ENCODE data around the gene COPS3.
"Not testable (repeated sequence)": the region's sequence is repeated elsewhere in the genome, so short reads cannot be mapped to it uniquely, and the experiment has no call there.

Gene COPS3

DNA sequence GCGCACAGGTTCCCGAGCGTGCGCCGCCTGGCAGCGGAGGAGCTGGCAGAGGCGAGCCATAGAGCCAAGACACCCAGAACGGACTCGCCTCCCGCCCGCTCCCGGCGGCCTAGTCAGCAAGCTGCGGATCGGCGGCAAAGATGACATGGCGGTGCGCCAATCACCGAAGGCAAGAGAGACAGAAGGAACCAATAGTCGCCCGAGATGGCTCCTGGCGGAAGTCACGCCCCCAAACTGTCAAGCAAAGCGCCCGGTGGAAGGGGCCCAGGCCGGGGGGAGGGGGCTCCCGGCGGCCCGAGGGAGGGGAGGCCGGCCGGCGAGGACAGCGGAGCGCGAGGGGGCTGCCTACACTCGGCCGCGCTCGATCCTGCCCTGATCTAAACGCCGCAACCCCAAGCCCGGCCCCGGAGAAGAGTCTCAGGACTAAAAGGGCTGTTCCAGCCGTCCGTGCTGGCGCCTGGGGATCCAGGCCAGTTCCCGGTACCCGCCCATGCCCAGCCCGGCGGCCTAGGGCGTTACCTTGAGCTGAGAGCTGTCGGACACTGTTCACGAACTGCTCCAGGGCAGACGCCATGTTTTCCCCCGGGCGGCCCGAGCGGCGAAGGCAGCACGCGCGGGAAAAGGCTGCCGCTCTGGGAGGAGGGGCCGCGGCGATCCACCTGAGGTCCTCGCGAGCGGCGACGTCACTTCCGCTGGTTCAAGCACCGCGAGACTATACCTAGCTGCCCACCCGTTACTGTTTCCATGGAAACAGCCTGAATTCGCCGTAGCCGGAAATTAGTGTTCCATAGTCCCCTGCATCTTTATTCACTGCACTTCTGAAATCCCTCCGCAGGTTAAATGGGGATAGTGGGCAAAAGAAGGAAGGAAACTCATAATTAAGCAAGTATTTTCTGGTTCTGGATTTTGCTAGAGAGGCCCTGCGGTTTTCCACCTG, at the start of gene COPS3:
TSS of gene COPS3 (minus strand) at position 634 of the 937 bp plus-strand sequence. CDS start at position 574, 60 bp downstream.
- peak; percentile 94 for DNase-seq

DNA sequence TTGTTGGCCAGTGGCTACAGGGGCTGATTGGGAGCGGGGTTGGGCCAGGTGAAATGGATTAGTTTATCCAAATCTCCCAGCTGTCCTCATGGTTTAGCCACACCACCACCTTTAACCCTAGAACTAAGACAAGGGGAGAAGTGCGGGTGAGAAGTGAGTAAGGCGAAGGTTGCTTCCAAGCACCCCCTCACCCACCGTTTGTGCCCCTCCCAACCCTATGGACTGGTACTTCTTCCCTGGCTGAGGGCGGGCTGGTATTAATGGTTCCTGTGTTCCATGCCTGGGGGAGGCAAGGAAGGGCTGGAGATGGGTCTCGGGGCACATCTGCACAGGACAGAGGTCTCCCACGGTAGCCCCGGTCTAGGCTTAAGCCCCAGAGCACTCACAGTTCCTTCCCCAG, 47.2 kb upstream of the COPS3 start:
- DNase-seq = no peak

DNA sequence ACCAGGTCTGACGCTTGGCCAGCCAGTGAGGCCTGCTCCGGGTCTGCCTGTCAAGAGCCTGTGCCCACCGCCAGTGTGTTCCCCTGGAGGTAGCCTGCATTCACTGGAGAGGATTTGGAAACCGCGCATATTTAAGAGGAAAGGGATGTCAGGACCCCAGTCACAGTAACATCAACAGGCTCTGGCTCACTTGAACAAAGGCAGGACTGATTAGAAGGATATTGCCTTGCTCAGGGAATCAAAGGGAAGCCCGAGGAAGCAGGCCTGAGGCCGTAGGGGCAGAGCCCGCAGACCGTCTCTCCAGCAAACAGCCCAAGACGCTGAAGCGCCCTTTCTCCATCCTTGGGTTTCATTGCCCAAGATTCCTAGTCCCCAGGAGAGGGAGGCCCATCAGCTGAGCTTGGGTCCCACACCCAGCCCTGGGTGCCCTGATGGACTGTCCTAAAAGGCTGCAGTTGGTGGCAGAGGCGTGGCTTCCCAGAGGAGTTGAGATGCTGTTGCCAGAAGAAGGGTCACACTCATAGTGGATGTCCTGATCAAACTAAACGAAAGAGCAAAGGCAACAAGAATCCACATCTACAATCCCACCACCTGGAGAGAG, 45.3 kb upstream of the COPS3 start:
- DNase-seq = no peak

DNA sequence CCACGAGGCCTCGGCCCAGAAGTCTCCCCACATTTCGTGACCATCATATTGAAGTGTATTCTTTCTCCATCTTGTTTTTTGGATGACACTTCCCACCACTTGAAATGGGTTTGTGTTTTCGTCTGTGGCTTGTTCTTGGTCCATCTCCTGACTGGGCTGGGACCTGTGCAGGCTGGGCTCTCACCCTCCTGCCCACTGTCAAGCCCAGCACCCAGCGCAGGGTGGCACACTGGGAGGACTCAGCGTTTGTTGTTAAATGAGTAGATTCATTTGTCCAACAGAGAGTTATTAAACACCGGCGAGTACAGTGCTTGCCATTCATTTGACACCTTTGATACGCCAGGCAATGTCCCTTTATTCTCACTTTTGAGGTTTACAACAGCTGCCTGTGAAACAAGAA, 44.8 kb upstream of the COPS3 start:
- DNase-seq = no peak

DNA sequence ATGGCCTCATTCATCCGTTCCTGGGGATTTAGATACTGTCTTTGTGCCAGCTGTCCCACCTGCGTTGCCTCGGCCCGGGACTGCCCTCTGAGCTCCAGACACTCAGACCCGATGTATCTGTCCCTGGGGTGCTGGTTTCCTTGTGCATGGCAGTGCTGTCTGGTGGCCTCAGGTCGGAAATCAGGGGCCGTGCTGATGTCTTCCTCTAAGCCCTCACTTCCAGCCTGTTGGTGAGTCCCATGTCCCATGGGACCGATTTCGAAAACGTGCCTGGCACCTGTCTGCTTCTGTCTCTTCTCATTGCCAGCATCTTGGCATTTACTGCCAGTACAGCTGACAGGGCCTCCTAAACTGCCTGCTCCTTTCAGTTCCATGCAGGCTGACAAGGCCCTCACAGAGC, 44.2 kb upstream of the COPS3 start:
- no peak for DNase-seq

DNA sequence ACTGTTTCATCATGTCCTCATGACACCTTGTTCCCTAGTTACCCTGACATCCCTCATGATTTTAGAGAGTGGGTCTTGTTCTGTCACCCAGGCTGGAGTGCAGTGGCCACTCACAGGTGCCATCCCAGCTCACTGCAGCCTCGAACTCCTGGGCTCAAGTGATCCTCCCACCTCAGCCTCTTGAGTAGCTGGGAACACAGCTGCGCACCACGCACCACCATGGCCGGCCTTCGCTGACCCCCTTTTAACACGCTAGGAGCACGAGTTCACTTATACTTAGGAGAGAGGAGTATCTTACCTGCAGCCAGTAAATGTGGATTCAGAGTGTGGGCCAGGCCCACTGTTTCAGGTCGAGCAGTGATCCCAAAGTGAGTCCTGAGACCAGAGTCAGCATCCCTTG, 43.6 kb upstream of the COPS3 start:
- DNase-seq = no peak

DNA sequence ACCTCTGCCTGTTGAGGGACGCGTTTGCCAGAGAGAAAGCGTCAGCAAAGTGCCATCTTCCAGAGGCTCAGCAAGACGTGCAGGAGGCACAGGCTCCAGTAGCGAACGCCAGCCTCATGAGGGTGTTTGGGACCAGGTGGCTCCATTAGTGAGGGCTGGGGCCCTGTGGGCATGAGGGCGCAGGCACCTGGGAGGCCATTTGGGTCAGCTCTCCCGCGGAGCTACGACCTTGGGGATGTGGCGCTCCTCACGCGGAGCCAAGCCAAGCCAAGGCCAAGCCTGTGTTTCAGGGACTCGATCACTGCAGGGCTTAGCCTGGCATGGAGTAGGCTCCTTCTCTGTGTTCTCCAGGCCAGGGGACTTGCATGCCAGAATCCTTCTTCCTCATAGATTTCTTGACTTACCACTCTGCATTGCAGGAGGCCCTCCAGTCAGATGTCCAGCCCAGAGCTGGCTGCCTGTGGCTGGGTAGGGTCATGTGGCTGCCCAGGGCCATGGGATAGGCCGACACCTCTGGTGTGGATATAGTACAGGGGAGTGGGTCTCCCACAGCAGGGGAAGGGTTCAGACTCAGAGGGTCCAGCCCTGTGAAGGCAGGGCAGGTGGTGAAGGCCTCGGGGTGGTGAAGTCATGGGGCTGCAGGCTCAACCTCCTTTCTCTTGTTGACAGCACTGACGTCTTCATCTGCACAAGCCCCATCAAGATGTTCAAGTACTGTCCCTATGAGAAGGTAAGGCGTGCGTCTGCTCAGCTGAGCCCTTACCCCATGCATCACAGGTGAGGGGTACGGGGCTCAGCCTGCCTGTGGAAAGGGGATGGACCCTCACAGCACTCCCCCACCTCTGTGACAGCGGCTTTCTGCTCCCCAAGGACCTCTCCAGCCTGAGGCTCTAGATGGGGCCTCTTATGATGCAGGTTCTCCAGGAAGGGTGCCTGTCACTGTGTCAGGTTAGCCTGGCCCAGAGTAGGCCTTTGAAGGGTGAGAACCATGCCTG, 41.8 kb upstream of the COPS3 start:
- no peak for DNase-seq

DNA sequence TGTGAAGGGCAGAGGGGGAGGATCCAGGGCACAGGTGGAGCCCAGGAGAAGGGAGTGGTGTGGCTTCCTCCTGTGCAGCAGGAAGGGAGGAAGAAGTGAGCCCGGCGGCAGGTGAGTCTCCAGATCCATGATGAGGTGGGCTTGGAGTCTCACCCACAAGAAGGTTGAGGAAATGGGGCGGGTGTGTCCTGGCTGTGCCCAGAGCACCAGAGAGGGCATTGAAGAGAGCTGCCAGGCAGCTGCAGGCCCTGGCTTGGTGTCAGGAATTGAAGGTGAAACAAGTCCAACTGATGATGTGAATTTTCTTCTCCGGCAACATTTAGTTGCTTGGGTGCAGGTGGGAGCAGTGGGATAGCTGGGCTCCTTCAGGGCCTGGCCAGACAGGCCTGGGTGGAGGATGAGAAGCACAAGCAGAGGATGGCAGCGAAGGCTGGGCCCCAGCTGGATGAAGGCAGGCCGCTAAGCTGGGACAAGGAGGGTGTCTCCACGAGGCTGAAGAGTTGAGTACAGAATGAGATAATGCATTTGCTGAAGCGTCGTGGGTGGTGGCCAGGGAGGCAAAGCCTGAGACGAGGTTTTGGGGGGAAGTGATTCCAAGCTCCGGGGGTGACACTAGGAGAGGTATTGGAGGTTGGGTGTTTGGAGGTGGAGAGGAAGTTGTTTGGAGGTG, 40.4 kb upstream of the COPS3 start:
- DNase-seq = no peak

DNA sequence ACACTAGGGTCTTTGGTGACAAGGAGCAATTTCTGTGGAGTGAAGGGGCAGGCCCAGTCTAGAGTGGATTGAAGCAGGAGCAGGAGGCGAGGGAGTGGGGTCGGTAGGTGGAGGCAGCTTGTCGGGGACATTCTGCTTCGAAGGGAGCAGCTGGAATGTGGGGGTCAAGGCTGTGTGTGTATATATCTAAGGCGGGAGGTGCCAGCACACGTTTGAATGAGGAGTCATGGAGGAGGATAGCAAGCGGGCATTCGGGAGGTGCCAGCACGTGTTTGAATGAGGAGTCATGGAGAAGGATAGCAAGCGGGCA, 39.8 kb upstream of the COPS3 start:
- DNase-seq = no peak

DNA sequence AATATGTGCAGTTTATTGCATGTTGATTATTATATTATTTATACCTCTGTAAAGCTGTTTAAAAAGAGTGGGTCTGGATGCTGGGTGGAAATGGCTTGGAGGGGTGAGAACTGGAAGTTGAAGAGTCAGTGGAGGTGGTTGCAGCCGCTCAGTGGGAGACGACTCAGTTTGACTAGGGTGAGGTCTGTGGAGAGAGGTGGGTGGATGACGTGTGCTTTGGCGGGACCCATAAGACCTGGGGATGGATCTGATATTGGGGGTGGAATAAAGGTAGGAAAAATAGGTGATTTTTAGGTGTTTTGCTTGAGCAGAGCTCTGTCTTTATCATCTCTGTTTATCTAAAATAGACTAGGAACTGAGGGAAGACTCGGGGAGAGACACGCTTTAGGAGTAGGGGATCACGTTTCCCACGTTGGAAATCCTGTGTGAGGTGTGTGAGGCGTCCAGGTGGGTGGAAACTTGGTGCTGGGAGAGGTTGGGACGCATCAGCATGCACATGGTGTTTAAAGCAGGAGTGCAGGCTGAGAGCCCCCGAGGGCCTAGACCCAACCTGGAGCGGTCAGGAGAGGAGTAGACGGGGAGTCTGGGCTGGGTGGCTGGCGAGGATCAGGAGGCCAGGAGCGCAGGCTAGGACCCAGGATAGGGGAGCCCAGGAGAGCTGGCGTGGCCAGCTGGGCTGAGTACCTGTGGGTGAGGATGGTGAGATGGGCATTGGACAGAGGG, 39.3 kb upstream of the COPS3 start:
- DNase-seq = no peak

DNA sequence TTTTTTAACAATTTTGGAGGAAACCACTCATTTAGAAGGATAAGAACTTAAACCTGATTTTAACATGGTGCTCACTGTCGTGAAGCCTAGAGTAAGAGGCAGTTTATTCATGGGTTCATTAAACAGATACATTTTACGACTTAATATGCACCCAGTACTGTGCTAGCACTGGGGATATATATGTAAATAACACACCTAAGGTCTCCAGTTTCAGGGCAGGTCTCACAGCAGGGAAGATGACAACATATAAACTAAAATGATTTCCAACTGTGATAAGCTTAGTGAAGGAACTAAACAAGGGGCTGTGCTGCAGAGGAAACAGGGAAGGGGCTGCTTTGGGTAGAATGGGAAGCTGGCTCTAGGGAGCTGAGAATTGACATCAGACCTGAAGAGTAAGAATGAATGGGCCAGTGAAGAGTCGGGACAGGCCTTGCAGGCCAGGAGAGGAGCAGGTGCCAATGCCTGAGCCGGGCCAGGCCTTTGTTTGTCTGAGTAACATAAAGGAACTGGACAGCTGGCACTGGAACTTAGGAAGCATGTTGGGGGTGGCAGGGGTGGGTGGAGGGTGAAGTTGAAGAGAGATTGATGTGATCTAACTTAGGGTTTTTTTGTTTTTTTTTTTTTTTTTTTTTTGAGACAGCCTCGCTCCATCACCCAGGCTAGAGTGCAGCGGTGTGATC, 34.2 kb upstream of the COPS3 start:
- no peak for DNase-seq

DNA sequence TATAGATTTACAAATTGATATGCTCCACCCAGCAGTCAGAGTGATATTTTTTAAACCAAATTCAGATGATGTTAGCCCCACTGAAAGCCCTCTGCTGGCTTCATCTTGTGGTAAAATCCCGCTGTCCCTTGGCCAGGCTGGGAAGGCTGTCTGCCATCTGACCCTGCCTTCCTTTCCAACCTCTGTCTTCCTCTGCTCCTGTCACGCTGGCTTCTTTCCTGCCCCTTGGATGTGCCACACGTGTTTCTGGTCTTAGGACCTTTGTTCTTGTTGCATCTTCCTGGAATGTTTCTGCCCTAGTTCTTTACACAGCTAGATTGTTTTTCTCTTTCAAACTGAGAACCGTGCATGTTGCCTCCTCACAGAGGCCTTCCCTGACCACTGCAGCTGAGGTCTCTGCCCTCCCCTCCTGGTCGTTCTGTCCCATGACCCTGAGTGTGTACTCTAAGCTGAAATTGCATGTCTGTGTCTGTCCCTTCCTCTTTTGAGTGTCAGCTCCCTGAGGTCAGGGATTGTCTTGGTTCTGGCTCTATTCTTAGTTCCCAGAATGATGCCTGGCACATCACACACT, 33.5 kb upstream of the COPS3 start:
- DNase-seq = no peak

DNA sequence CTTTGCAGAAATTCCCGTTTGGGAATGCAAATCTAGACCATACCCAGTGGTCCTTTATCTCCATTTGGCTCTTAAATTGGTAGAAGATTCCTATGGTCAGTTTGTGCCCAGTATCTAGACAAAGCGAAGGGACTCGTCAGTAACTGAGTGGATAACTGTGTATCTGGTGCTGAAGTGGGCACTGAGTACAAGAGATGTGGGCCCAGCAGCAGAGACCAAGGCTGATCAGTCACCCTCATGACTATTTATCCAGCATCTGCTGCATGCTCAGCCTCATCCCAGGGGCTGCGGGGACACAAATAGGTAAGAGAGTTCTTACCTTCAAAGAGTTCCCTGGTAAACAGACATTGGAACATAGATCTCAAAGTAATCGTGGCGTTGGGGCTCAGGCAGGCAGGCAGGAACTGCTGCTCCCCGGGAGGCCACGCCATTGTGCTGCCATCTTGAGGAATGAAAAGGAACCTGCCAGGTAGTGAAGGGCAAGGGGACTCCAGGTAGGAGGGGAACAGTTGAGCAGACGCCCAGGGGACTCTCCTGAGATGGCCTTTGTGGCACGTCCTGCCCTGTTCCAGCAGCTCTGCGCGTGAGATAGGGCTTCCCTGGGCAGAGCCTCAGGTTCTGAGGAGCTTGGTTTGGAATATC, 32.4 kb upstream of the COPS3 start:
- no peak for DNase-seq

DNA sequence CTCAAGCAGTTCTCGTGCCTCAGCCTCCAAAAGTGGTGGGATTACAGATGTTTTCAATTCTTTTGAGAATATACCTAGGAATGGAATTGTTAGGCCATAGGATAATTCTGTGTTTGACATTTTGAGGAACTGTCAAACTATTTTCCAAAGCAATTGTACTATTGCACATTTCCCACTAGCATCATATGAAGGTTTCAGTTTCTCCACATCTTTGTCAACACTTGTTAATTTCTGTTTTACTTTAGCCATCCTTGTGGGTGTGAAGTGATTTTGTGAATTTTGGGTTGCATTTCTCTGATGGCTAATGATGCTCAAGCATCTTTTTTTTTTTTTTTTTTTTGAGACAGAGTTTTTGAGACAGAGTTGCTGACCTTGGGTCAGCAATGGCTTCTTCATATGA, 28.3 kb upstream of the COPS3 start:
- DNase-seq = no peak

DNA sequence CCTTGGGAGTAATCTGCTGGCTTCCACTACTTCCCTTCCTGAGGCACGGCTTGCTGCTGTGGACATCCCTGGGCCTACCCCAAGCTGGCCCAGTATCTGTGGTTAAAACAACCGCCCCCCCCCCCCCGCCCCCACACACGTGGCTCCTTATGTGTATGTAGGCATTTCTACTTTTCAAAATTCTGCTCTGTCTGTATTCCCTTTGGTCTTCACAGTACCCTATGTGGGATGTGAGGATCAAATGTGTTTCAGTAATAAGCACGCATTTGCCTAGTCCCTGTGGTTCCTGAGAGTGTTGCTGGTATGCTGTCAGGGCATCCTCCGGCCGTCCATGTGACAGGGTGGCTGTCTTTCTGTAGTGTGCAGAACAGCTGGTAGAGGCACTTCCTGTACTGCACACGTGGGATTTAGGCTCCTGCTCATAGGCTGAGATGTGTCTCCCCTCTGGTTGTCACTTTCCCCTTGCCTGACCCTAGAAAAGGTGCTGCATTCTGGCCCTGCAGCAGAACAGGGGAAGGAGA, 24.3 kb upstream of the COPS3 start:
- DNase-seq = no peak

DNA sequence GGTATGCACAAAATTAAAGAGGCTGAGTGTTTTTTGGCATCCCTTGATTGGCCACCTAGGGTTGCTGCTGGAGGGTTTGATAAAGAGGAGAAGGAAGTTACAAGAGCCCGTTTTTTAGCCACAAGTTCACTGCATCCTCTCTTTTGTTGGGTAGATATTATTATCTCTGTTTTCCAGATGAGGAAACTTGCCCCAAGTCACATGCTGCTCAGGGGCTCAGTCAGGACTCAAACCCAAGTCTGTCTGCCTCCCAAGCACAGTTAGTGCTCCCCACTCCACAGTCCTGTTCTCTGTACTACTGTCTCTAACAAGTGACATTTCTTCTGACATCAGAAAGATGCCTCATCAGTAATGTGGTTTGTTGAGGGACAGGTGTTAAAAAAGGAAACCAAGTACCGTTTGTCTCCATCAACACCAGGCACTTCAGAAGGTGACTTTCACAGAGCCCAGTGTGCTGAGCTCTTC, 23.5 kb upstream of the COPS3 start:
- DNase-seq = no peak

DNA sequence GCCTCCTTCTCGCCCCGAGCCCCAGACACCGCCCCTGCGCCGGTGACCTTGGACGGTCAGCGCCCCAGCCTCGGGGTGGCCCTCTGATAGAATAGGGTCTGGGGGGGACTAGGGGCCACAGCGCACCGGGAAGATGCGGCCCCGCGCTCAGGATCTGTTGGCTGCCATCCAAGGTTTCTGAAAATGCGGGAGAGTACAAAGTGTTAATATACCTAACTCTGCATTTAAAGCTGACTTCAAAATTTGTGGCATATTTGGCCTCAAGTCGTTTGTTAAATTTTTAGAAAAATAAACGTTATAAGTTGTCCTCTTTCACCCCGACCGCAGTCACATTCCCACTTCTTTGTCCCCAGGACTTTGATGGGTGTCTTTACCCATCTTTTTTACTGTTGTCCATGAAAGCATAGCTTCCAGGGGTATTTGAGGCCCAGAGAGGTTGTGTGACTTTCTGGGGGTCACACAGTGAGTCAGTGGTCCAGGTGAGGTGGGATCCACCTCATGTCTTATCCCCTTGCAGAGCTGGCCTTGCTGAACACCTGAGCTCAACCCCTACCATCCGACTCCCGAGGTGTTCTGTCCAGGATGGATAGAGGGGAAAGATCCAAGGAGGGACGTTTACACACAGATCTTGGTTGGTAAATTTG, 22.9 kb upstream of the COPS3 start:
- no peak for DNase-seq

DNA sequence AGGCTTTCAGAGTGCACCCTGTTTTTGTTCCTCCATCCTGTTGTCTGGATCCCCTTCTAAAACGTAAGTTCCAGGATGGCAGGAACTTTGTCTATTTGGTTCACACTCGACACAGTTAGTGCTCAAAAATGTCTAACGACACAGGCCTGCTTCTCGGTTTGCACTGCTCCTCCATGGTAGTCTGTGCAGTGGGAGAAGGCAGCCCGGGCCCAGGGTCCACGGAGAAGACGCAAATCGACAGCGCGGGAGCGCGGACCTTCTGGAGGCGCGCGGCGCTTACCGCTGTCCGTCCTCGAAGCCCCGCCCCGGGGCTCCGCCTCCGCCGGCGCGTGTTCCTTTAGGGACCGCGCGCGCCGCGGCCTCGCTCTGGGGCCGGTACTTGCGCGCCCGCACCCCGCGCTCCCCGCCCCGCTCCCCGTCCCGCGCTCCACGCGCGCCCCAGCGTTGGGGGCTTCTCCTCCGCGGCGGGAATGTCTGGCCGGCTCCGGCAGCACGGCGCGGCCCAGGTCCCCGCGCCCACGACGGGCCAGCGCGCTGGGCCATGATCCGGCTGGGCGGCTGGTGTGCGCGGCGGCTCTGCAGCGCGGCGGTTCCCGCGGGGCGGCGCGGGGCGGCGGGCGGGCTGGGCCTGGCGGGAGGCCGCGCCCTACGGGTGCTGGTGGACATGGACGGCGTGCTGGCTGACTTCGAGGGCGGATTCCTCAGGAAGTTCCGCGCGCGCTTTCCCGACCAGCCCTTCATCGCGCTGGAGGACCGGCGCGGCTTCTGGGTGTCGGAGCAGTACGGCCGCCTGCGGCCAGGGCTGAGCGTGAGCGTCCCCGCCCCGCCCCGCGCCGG, 22.2 kb upstream of the COPS3 start, which contains the start of gene NT5M:
TSS of gene NT5M (plus strand) at position 364 of the 837 bp plus-strand sequence. CDS start at position 542, 178 bp downstream.
- peak; percentile 45 for DNase-seq

DNA sequence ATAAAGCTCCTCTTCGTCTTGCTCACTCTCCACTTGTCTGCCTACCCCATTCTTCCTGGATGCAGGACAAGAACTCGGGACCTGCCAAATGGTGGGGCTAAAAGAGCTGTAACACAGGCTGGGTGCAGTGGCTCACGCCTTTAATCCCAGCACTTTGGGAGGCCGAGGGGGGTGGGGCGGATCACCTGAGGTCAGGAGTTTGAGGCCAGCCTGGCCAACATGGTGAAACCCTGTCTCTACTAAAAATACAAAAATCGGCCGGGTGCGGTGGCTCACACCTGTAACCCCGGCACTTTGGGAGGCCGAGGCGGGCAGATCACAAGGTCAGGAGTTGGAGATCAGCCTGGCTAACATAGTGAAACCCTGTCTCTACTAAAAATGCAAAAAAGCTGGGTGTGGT, 20.6 kb upstream of the COPS3 start:
- not testable (repeated sequence) for DNase-seq

Data from NCI-H446 treated with DMSO at 0.1 percent for 48 hours (cell line).